Fibroblast of skin of scalp (primary cell): ENCODE results near the gene LIN7B. TPM values are rescaled to one million over a fixed set of nuclear protein-coding genes. Genes with fewer than 3 reads are reported as not detected.

Experiments
- DNase-seq: peaks from one replicate; pipeline ENCODE4 v3.0.0-alpha.2; 2013
- polyA plus RNA-seq, 2 experiments: library from polyadenylated mRNA; unstranded; fragments of 120-200 nt; gene quantifications; one replicate each; pipeline ENCODE4 v1.2.1, GENCODE V29; 2013; ENCODE audit not compliant: insufficient read length in 2 of 2

The LIN7B gene
- 18.5 TPM for polyA plus RNA-seq (2013, experiment 1 of 2; ENCODE audit: insufficient read length)
- polyA plus RNA-seq (2013, experiment 2 of 2; ENCODE audit: insufficient read length) = 13.7 TPM

GRCh38 chr19:49113762-49114629, at the start of gene LIN7B:
LIN7B (plus strand) TSS chr19:49114370; CDS start chr19:49114405, 35 bp downstream.
- DNase-seq = peak; percentile 77

GRCh38 chr19:49064768-49065611, 49.2 kb upstream of the LIN7B start, which contains the start of gene NTF4:
NTF4 (minus strand) TSS chr19:49064818; CDS start chr19:49061997, 2,821 bp downstream.
- peak; percentile 54 for DNase-seq

- DNase-seq = no peak
Observed at GRCh38 chr19:49065905-49066512, 48.2 kb upstream of the LIN7B start.

GRCh38 chr19:49067554-49067953, 46.6 kb upstream of the LIN7B start:
- DNase-seq = no peak

- DNase-seq = no peak
Observed at GRCh38 chr19:49069026-49069425, 45.1 kb upstream of the LIN7B start.

GRCh38 chr19:49070416-49070815, 43.8 kb upstream of the LIN7B start:
- no peak for DNase-seq

- DNase-seq = peak; percentile 11
Observed at GRCh38 chr19:49071860-49072547, 42.2 kb upstream of the LIN7B start.

GRCh38 chr19:49073514-49074378, 40.4 kb upstream of the LIN7B start:
- peak; percentile 49 for DNase-seq

GRCh38 chr19:49074869-49075268, 39.3 kb upstream of the LIN7B start:
- DNase-seq = peak; percentile 58

- DNase-seq = no peak
Observed at GRCh38 chr19:49080392-49080791, 33.8 kb upstream of the LIN7B start.

- no peak for DNase-seq
Observed at GRCh38 chr19:49081273-49081672, 32.9 kb upstream of the LIN7B start.

GRCh38 chr19:49084206-49085019, 29.8 kb upstream of the LIN7B start:
- DNase-seq = no peak

GRCh38 chr19:49085020-49085867, 28.9 kb upstream of the LIN7B start, which contains the start of gene SNRNP70:
SNRNP70 (plus strand) TSS chr19:49085451; CDS start chr19:49086415, 964 bp downstream.
- DNase-seq = peak; percentile 100

- DNase-seq = no peak
Observed at GRCh38 chr19:49085868-49086232, 28.3 kb upstream of the LIN7B start.

GRCh38 chr19:49086296-49086695, 27.9 kb upstream of the LIN7B start:
- no peak for DNase-seq

GRCh38 chr19:49091391-49092038, 22.7 kb upstream of the LIN7B start:
- DNase-seq = no peak

- DNase-seq = no peak
Observed at GRCh38 chr19:49092686-49093085, 21.5 kb upstream of the LIN7B start.
